A673 (cell line): ENCODE data around the gene USP26.

Experiments used
- EZH2 ChIP-seq: fragments of 200-600 bp; sonication (generic); IDR thresholded peaks from 2 replicates; pipeline ENCODE4 v1.6.1; 2017; ENCODE audit warnings: borderline replicate concordance, low read depth, mild to moderate bottlenecking, mixed read lengths, antibody characterized with exemption, low read length; ENCODE audit not compliant: poor library complexity, severe bottlenecking
- TF ChIP-seq, protein P1 (sequence below): fragments of 300-800, 200-600 bp; sonication (generic); conservative IDR thresholded peaks from 2 replicates; pipeline ENCODE4 v1.5.1; 2017; ENCODE audit warnings: low read depth, mild to moderate bottlenecking, antibody characterized with exemption, low read length, moderate library complexity, mixed read lengths

DNA sequence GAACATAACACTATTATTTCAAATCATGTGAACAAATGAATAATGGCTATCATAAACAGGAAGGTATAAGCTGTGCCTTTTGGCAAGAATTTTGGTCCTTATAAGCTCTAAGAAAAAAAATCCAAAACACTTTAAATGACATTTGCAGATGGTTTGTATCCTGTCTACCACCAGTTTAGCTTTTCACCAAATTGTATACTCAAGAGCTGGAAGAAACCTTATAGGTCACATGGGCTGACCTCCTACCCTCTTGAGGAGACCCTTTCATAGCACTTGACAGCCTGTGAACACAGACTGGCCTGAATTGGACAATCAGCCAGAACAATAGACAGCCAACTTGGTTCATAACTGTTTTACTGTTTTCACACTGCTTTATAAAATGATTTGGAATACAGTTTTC lies 24.3 kb downstream of the USP26 start:
- TF ChIP-seq, protein P1, sequence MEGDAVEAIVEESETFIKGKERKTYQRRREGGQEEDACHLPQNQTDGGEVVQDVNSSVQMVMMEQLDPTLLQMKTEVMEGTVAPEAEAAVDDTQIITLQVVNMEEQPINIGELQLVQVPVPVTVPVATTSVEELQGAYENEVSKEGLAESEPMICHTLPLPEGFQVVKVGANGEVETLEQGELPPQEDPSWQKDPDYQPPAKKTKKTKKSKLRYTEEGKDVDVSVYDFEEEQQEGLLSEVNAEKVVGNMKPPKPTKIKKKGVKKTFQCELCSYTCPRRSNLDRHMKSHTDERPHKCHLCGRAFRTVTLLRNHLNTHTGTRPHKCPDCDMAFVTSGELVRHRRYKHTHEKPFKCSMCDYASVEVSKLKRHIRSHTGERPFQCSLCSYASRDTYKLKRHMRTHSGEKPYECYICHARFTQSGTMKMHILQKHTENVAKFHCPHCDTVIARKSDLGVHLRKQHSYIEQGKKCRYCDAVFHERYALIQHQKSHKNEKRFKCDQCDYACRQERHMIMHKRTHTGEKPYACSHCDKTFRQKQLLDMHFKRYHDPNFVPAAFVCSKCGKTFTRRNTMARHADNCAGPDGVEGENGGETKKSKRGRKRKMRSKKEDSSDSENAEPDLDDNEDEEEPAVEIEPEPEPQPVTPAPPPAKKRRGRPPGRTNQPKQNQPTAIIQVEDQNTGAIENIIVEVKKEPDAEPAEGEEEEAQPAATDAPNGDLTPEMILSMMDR: no peak
- no peak for TF ChIP-seq EZH2
